Loucy (cell line): ENCODE results near the gene SNAPC4.

Source experiments
- H2AFZ ChIP-seq: fragments of 200-600 bp; sonication (generic); 2 replicates; pipeline ENCODE4 v1.6.0; 2016; ENCODE audit warnings: antibody characterized with exemption, mild to moderate bottlenecking, low read length, moderate library complexity
- H3F3A ChIP-seq: fragments of 200-600 bp; 2 replicates; pipeline ENCODE4 v1.6.0; 2016; ENCODE audit warnings: antibody characterized with exemption, low read depth, mild to moderate bottlenecking
- H3K27me3 ChIP-seq: fragments of 200-600 bp; sonication (generic); 2 replicates; pipeline ENCODE4 v1.6.1; 2014; ENCODE audit warnings: low read length, mild to moderate bottlenecking; ENCODE audit not compliant: insufficient read depth, poor library complexity, severe bottlenecking
- H3K36me3 ChIP-seq: fragments of 200-600 bp; sonication (generic); 2 replicates; pipeline ENCODE4 v1.6.1; 2016; ENCODE audit warnings: low read length; ENCODE audit not compliant: insufficient read depth
- H3K4me1 ChIP-seq: fragments of 200-600 bp; sonication (generic); 2 replicates; pipeline ENCODE4 v1.5.1; 2014; ENCODE audit warnings: low read length, mild to moderate bottlenecking; ENCODE audit not compliant: insufficient read depth, poor library complexity, severe bottlenecking
- H3K4me2 ChIP-seq: fragments of 200-600 bp; sonication (generic); 2 replicates; pipeline ENCODE4 v1.6.0; 2014; ENCODE audit warnings: antibody characterized with exemption, low read length, low read depth, mild to moderate bottlenecking; ENCODE audit not compliant: poor library complexity, severe bottlenecking
- H3K4me3 ChIP-seq: fragments of 200-600 bp; sonication (generic); 2 replicates; pipeline ENCODE4 v1.5.1; 2014; ENCODE audit warnings: low read length, mild to moderate bottlenecking, mixed read lengths; ENCODE audit not compliant: poor library complexity, severe bottlenecking
- H3K79me2 ChIP-seq: fragments of 200-600 bp; sonication (generic); 2 replicates; pipeline ENCODE4 v1.6.1; 2014; ENCODE audit warnings: low read length; ENCODE audit not compliant: insufficient read depth
- H3K9ac ChIP-seq: fragments of 200-600 bp; sonication (generic); 2 replicates; pipeline ENCODE4 v1.6.0; 2014; ENCODE audit warnings: mild to moderate bottlenecking, low read depth, low read length, moderate library complexity; ENCODE audit not compliant: poor library complexity, severe bottlenecking
- H3K9me2 ChIP-seq: fragments of 200-600 bp; sonication (generic); replicated peaks from 2 replicates; pipeline ENCODE4 v1.6.1; 2016; ENCODE audit warnings: low read depth, low read length, mixed read lengths
- H3K9me3 ChIP-seq: fragments of 200-600 bp; sonication (generic); 2 replicates; pipeline ENCODE4 v1.6.1; 2014; ENCODE audit warnings: mild to moderate bottlenecking, antibody characterized with exemption, low read length, low read depth; ENCODE audit not compliant: insufficient read depth
- H4K20me1 ChIP-seq: fragments of 200-600 bp; sonication (generic); 2 replicates; pipeline ENCODE4 v1.6.0; 2014; ENCODE audit warnings: antibody characterized with exemption, low read length, mild to moderate bottlenecking; ENCODE audit not compliant: insufficient read depth, poor library complexity, severe bottlenecking
- CTCF ChIP-seq: fragments of 200-600 bp; sonication (generic); conservative IDR thresholded peaks from 2 replicates; pipeline ENCODE4 v1.5.1; 2014; ENCODE audit warnings: mild to moderate bottlenecking, antibody characterized with exemption, low read length
- EZH2phosphoT487 ChIP-seq: fragments of 200-600 bp; IDR thresholded peaks from 2 replicates; pipeline ENCODE4 v1.6.1; 2018; ENCODE audit warnings: antibody characterized with exemption, mild to moderate bottlenecking, moderate library complexity, borderline replicate concordance

SNAPC4 gene

GRCh38 chr9:136421791-136422190 is 21.8 kb upstream of the SNAPC4 start:
- H3K4me2 ChIP-seq: no peak overlapping the region

GRCh38 chr9:136419092-136419420 is 19.1 kb upstream of the SNAPC4 start:
- Histone ChIP-seq H4K20me1 (no peaks in the 10 kb centered on the region), H3K9ac (no peak overlapping the region), H3K9me3 (no peaks in the 10 kb centered on the region), H3K4me3 (no peak overlapping the region), H3K4me2 (no peak overlapping the region), H3K9me2 (no peaks in the 10 kb centered on the region), H2AFZ (no peak overlapping the region), H3K4me1 (no peaks in the 10 kb centered on the region), H3K79me2 (no peaks in the 10 kb centered on the region; the same call in 1 of the 2 replicates), H3F3A (no peaks in the 10 kb centered on the region), H3K36me3 (peaks cover 73% of the 10 kb centered on the region; the same call in 1 of the 2 replicates), H3K27me3 (no peaks in the 10 kb centered on the region)
- TF ChIP-seq EZH2phosphoT487 (no peak), CTCF (no peak)

More at GRCh38 chr9:136421791-136422190, 21.8 kb upstream of the SNAPC4 start:
- H4K20me1 ChIP-seq: no peaks in the 10 kb centered on the region
- no peak overlapping the region for H3K4me3 ChIP-seq
- H3K9me3 ChIP-seq: no peaks in the 10 kb centered on the region
- H3K4me1 ChIP-seq: no peaks in the 10 kb centered on the region
- no peak overlapping the region for H3K9ac ChIP-seq
- H3K36me3 ChIP-seq: peaks cover 59% of the 10 kb centered on the region; the same call in 1 of the 2 replicates
- TF ChIP-seq EZH2phosphoT487 (no peak), CTCF (no peak)
- no peaks in the 10 kb centered on the region for H3K79me2 ChIP-seq
- no peak overlapping the region for H2AFZ ChIP-seq
- H3F3A ChIP-seq: no peaks in the 10 kb centered on the region
- H3K27me3 ChIP-seq: no peaks in the 10 kb centered on the region
- no peaks in the 10 kb centered on the region for H3K9me2 ChIP-seq

GRCh38 chr9:136418182-136419091 is 18.5 kb upstream of the SNAPC4 start:
- no peak overlapping the region for H2AFZ ChIP-seq
- H3K36me3 ChIP-seq: peaks cover 75% of the 10 kb centered on the region; the same call in 1 of the 2 replicates
- no peaks in the 10 kb centered on the region for H3K9me2 ChIP-seq
- H3K4me1 ChIP-seq: no peaks in the 10 kb centered on the region
- H3K4me3 ChIP-seq: no peak overlapping the region
- peaks cover 5% of the 10 kb centered on the region; the same call in 1 of the 2 replicates for H3K79me2 ChIP-seq
- H4K20me1 ChIP-seq: no peaks in the 10 kb centered on the region
- H3K9ac ChIP-seq: no peak overlapping the region
- H3K27me3 ChIP-seq: no peaks in the 10 kb centered on the region
- no peaks in the 10 kb centered on the region for H3F3A ChIP-seq
- no peak overlapping the region for H3K4me2 ChIP-seq
- no peaks in the 10 kb centered on the region for H3K9me3 ChIP-seq
- TF ChIP-seq CTCF (no peak), EZH2phosphoT487 (no peak)
